T-helper 2 cell treated with Interferon-gamma antibody and Interleukin-4, amounts not matched to agents 5 μg/mL and 100 μg/mL, for 36 hours (primary cell): ENCODE results near the gene DST.

Experiments
- DNase-seq: peaks from one replicate; pipeline ENCODE4 v3.0.0; 2021; ENCODE audit warnings: low spot score
- H3K27ac Mint-ChIP-seq: one replicate; pipeline ENCODE4 v1.8.0; 2021; ENCODE audit warnings: mild to moderate bottlenecking, mixed read lengths
- H3K27me3 Mint-ChIP-seq: one replicate; pipeline ENCODE4 v1.8.0; 2021; ENCODE audit warnings: low read depth, mixed read lengths
- H3K36me3 Mint-ChIP-seq: one replicate; pipeline ENCODE4 v1.8.0; 2021; ENCODE audit warnings: low read depth, mixed read lengths
- H3K4me1 Mint-ChIP-seq: one replicate; pipeline ENCODE4 v1.8.0; 2021; ENCODE audit warnings: low read depth, mixed read lengths
- H3K4me3 Mint-ChIP-seq: one replicate; pipeline ENCODE4 v1.8.0; 2022; ENCODE audit warnings: mild to moderate bottlenecking, moderate library complexity, mixed read lengths
- H3K9me3 Mint-ChIP-seq: one replicate; pipeline ENCODE4 v1.8.0; 2021; ENCODE audit warnings: mixed read lengths

DST gene

GRCh38 chr6:56450882-56451739, 191.6 kb downstream of the DST start:
- Mint-ChIP-seq H3K36me3 (no peaks in the 10 kb centered on the region), H3K27me3 (no peaks in the 10 kb centered on the region), H3K27ac (no peak overlapping the region), H3K4me1 (no peaks in the 10 kb centered on the region), H3K4me3 (no peak overlapping the region), H3K9me3 (no peaks in the 10 kb centered on the region)
- no peak for DNase-seq

- no peak for DNase-seq
- Mint-ChIP-seq H3K27me3 (no peaks in the 10 kb centered on the region), H3K36me3 (no peaks in the 10 kb centered on the region), H3K4me1 (no peaks in the 10 kb centered on the region), H3K4me3 (no peak overlapping the region), H3K9me3 (no peaks in the 10 kb centered on the region), H3K27ac (no peak overlapping the region)
Observed at GRCh38 chr6:56450376-56450775, 192.3 kb downstream of the DST start.

DNA sequence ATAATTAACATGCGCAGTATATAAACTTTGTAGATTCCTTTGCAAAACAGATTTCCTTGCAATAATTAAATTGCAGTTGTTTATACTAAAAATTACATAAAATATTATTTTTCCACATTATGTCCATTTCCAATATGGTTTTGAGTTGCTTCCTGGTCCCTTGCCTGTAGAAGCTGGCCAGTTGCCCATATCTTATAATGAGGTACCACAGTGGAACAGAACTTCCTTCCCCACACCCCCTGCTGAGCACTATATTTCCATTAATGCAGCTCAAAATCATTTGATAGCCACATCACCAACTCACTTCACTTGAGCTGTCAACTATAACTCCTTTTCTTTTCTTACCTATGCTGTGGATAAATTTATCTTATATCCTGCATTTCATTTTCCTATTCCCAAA, 194.6 kb downstream of the DST start:
- no peaks in the 10 kb centered on the region for H3K4me1 Mint-ChIP-seq
- no peaks in the 10 kb centered on the region for H3K36me3 Mint-ChIP-seq
- DNase-seq: no peak
- H3K27ac Mint-ChIP-seq: no peak overlapping the region
- H3K27me3 Mint-ChIP-seq: no peaks in the 10 kb centered on the region
- no peak overlapping the region for H3K4me3 Mint-ChIP-seq
- no peaks in the 10 kb centered on the region for H3K9me3 Mint-ChIP-seq

- Mint-ChIP-seq H3K4me3 (no peak overlapping the region), H3K27me3 (no peaks in the 10 kb centered on the region), H3K9me3 (no peaks in the 10 kb centered on the region), H3K4me1 (no peaks in the 10 kb centered on the region), H3K27ac (no peak overlapping the region), H3K36me3 (no peaks in the 10 kb centered on the region)
- DNase-seq: no peak
Observed at GRCh38 chr6:56445818-56446217, 196.9 kb downstream of the DST start.

GRCh38 chr6:56444855-56445254, 197.8 kb downstream of the DST start:
- Mint-ChIP-seq H3K27me3 (no peaks in the 10 kb centered on the region), H3K36me3 (no peaks in the 10 kb centered on the region), H3K27ac (no peak overlapping the region), H3K4me1 (no peaks in the 10 kb centered on the region), H3K4me3 (no peak overlapping the region), H3K9me3 (peaks cover under 1% of the 10 kb centered on the region)
- no peak for DNase-seq

- no peak overlapping the region for H3K27ac Mint-ChIP-seq
- no peaks in the 10 kb centered on the region for H3K36me3 Mint-ChIP-seq
- H3K4me1 Mint-ChIP-seq: no peaks in the 10 kb centered on the region
- no peak overlapping the region for H3K4me3 Mint-ChIP-seq
- H3K27me3 Mint-ChIP-seq: no peaks in the 10 kb centered on the region
- DNase-seq: no peak
- peaks cover 4% of the 10 kb centered on the region for H3K9me3 Mint-ChIP-seq
Observed at GRCh38 chr6:56440551-56440981, 202.1 kb downstream of the DST start.

GRCh38 chr6:56437171-56437900, 205.4 kb downstream of the DST start:
- DNase-seq: no peak
- Mint-ChIP-seq H3K9me3 (peaks cover 4% of the 10 kb centered on the region), H3K27me3 (no peaks in the 10 kb centered on the region), H3K36me3 (no peaks in the 10 kb centered on the region), H3K4me3 (no peak overlapping the region), H3K4me1 (no peaks in the 10 kb centered on the region), H3K27ac (no peak overlapping the region)

GRCh38 chr6:56435754-56436153, 206.9 kb downstream of the DST start:
- DNase-seq: no peak
- Mint-ChIP-seq H3K27me3 (no peaks in the 10 kb centered on the region), H3K4me1 (no peaks in the 10 kb centered on the region), H3K9me3 (peaks cover 4% of the 10 kb centered on the region), H3K27ac (no peak overlapping the region), H3K4me3 (no peak overlapping the region), H3K36me3 (no peaks in the 10 kb centered on the region)

- Mint-ChIP-seq H3K27me3 (no peaks in the 10 kb centered on the region), H3K36me3 (no peaks in the 10 kb centered on the region), H3K4me3 (no peak overlapping the region), H3K27ac (no peak overlapping the region), H3K9me3 (peaks cover 4% of the 10 kb centered on the region), H3K4me1 (no peaks in the 10 kb centered on the region)
- DNase-seq: no peak
Observed at GRCh38 chr6:56435326-56435725, 207.4 kb downstream of the DST start.

- Mint-ChIP-seq H3K9me3 (peaks cover under 1% of the 10 kb centered on the region), H3K4me3 (no peak overlapping the region), H3K4me1 (no peaks in the 10 kb centered on the region), H3K27me3 (no peaks in the 10 kb centered on the region), H3K27ac (no peak overlapping the region), H3K36me3 (no peaks in the 10 kb centered on the region)
- no peak for DNase-seq
Observed at GRCh38 chr6:56434606-56435005, 208.1 kb downstream of the DST start.

DNA sequence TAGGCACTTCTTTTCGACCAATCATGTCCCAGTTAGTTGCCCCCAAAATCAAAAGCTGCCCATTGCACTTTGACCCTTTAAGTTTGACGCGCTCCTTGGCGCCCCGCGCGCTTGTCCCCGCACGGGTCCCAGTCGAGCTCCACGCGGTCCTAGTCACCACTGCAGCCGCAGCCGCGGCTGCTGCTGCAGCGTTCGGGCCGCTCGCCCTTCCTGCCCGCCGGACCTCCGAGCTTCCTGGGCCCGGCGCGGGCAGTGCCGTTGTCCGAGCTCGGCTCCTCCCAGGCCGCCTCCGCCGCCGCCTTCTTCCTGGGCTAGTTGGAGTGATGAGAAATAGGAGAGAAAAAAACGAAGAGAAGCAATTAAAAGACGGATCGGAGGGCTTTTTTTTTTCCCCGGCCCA, 209.6 kb downstream of the DST start:
- DNase-seq: no peak
- no peak overlapping the region for H3K27ac Mint-ChIP-seq
- H3K27me3 Mint-ChIP-seq: no peaks in the 10 kb centered on the region
- H3K9me3 Mint-ChIP-seq: no peaks in the 10 kb centered on the region
- H3K4me1 Mint-ChIP-seq: no peaks in the 10 kb centered on the region
- no peak overlapping the region for H3K4me3 Mint-ChIP-seq
- H3K36me3 Mint-ChIP-seq: no peaks in the 10 kb centered on the region

DNA sequence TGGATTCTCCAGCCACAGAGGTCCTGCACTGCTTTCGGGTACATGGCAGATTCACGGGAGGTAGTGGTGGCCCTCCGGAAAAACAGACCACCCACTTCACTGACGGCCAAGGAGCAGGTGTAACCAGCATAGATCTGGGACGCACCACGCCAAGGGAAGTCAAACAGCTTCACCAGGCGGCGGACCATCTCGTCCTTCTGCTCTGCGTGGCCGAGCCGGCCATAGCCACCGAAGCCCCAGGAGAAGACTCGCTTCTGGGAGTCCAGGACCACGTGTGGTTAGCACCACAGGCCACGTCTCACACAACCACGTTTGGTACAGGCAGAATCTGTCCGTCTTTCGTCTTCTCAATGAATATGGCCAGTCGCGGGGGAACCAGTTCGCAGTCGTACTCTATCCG, 210.5 kb downstream of the DST start:
- no peaks in the 10 kb centered on the region for H3K36me3 Mint-ChIP-seq
- no peaks in the 10 kb centered on the region for H3K27me3 Mint-ChIP-seq
- H3K4me1 Mint-ChIP-seq: no peaks in the 10 kb centered on the region
- H3K9me3 Mint-ChIP-seq: no peaks in the 10 kb centered on the region
- DNase-seq: no peak
- H3K4me3 Mint-ChIP-seq: no peak overlapping the region
- no peak overlapping the region for H3K27ac Mint-ChIP-seq

DNA sequence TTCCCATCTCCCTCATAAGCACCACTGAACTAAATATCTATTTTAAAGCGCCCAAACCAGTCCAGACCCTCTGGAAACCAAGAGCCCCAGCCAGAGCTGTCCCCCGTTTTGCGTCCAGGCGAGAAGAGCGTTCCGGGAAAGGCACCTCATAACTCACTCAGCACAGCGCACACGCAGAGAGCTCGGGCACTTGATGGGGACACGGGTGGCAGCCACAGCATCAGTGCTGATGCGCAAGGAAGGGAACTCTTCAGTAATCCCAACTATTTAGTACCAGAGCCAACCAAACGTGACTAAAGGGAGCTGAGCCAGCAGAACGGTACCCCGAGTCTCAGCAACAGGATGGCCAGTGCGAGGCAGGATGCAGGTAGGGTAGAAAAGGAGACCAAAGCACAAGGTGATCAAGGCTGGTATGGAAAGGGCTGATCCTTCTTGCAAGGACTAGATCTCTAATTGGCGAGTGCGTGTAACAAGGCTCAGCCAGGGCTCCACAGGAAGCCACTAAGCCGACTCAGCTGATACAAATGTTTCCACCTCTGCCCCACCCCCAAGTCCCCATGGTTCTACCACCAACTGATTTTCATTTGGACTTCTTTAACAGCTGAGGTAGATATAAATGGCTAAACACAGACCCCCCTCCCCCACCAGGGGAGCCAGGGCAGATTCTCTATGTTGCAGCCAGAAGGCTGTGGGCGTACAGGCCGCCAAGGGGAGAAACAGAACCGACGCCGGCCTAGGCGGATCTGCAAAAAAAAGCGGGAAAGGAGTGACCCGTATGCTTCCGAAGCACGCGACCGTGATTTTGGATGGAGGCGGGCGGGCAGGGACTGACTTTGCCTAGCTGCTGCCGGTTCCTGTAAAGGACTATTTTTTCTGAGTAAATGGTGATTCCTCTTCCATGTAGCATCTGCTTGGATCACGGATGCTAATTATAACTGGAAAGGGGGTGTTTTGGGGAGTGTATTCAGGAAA, 211.8 kb downstream of the DST start:
- no peaks in the 10 kb centered on the region for H3K4me1 Mint-ChIP-seq

More for the DNA sequence above, 211.8 kb downstream of the DST start:
- Mint-ChIP-seq H3K4me3 (no peak overlapping the region), H3K36me3 (no peaks in the 10 kb centered on the region), H3K27me3 (no peaks in the 10 kb centered on the region), H3K27ac (no peak overlapping the region), H3K9me3 (no peaks in the 10 kb centered on the region)
- no peak for DNase-seq
